Spleen (tissue), 7 donors: Measurements from ENCODE around the gene ALAD.
"Not testable (repeated sequence)": the region's sequence is repeated elsewhere in the genome, so short reads cannot be mapped to it uniquely, and the experiment has no call there.

Experiments used
- CTCF ChIP-seq, 11 experiments: fragments of 200-600 bp in 7 of 11; fragments of 450-650 bp in 4 of 11; sonication (generic) in 4 of 11; IDR thresholded peaks in 8 of 11; conservative IDR thresholded peaks in 3 of 11; 1 replicate in 7 of 11; 2 replicates in 4 of 11; pipeline versions ENCODE4 v1.4.0 to v1.8.0; 2016 to 2021; ENCODE audit warnings: antibody characterized with exemption in 11 of 11, inconsistent platforms in 4 of 11, mild to moderate bottlenecking in 1 of 11
- POLR2A ChIP-seq, 3 donors: fragments of 450-650 bp; IDR thresholded peaks; one replicate each; pipeline ENCODE4 v1.5.1; 2017; ENCODE audit warnings: antibody characterized with exemption in 3 of 3, mild to moderate bottlenecking in 1 of 3
- donor health status: DM: no; HTN: no; CAD: no; lungs with moderate emphysema.
- donor health status: DM: no; HTN: no; CAD: no.
- donor health status: DM: no; HTN: no; CAD: no.

GRCh38 chr9:113379829-113380210 lies 21.3 kb downstream of the ALAD start:
- TF ChIP-seq POLR2A (IDR thresholded peaks at IDR 0.05); CTCF (IDR thresholded peaks at IDR 0.05 in 8 of 11, conservative IDR thresholded peaks at IDR 0.05 in 3 of 11): not testable (repeated sequence)
